SK-N-SH treated with all-trans-retinoic acid at 6 μM for 48 hours (cell line): Measurements from ENCODE around the gene C19orf53.

Experiments used
- BACH2 ChIP-seq: fragments of 250-450 bp; sonication (Bioruptor Pico); IDR thresholded peaks from 2 replicates; pipeline ENCODE4 v1.9.0; 2021; ENCODE audit warnings: mild to moderate bottlenecking, borderline replicate concordance
- ESRRG ChIP-seq: fragments of 250-450 bp; sonication (Bioruptor Pico); IDR thresholded peaks from 2 replicates; pipeline ENCODE4 v1.6.1; 2021; ENCODE audit warnings: mild to moderate bottlenecking
- GLIS3 ChIP-seq: fragments of 250-450 bp; sonication (Bioruptor Pico); IDR thresholded peaks from 2 replicates; pipeline ENCODE4 v1.5.0; 2020; ENCODE audit warnings: mild to moderate bottlenecking, moderate library complexity
- OSR1 ChIP-seq: fragments of 250-450 bp; sonication (Bioruptor Pico); IDR thresholded peaks from 2 replicates; pipeline ENCODE4 v1.8.0; 2022; ENCODE audit warnings: moderate library complexity, mild to moderate bottlenecking, inconsistent platforms
- PPARA ChIP-seq: fragments of 250-450 bp; sonication (Bioruptor Pico); IDR thresholded peaks from 2 replicates; pipeline ENCODE4 v1.5.0; 2020; ENCODE audit warnings: mild to moderate bottlenecking, borderline replicate concordance
- RARB ChIP-seq: fragments of 250-450 bp; sonication (Bioruptor Pico); IDR thresholded peaks from 2 replicates; pipeline ENCODE4 v1.8.0; 2021; ENCODE audit warnings: mild to moderate bottlenecking, moderate library complexity
- SNAI2 ChIP-seq: fragments of 250-450 bp; sonication (Bioruptor Pico); IDR thresholded peaks from 2 replicates; pipeline ENCODE4 v1.5.0; 2020; ENCODE audit warnings: mild to moderate bottlenecking, moderate library complexity
- TOX ChIP-seq: fragments of 250-450 bp; sonication (Bioruptor Pico); IDR thresholded peaks from 2 replicates; pipeline ENCODE4 v1.8.0; 2021; ENCODE audit warnings: mild to moderate bottlenecking, moderate library complexity, borderline replicate concordance
- ZFP3 ChIP-seq: fragments of 250-450 bp; sonication (Bioruptor Pico); IDR thresholded peaks from 2 replicates; pipeline ENCODE4 v1.5.0; 2020; ENCODE audit warnings: mild to moderate bottlenecking, moderate library complexity
- ZNF565 ChIP-seq: fragments of 450-650 bp; formaldehyde crosslinking; conservative IDR thresholded peaks from 2 replicates; pipeline ENCODE4 v1.5.0; 2020; ENCODE audit warnings: low read depth, mild to moderate bottlenecking, moderate library complexity
- TF ChIP-seq, protein P1 (sequence below): fragments of 250-450 bp; sonication (Bioruptor Pico); IDR thresholded peaks from 2 replicates; pipeline ENCODE4 v1.8.0; 2020; ENCODE audit warnings: mild to moderate bottlenecking, moderate library complexity, borderline replicate concordance
- TF ChIP-seq, protein P2 (sequence below): fragments of 250-450 bp; sonication (Bioruptor Pico); IDR thresholded peaks from 2 replicates; pipeline ENCODE4 v1.5.0; 2020; ENCODE audit warnings: mild to moderate bottlenecking, moderate library complexity
- TF ChIP-seq, protein P3 (sequence below): fragments of 250-450 bp; sonication (Bioruptor Pico); IDR thresholded peaks from 2 replicates; pipeline ENCODE4 v1.5.1; 2021; ENCODE audit warnings: mild to moderate bottlenecking, moderate library complexity

DNA sequence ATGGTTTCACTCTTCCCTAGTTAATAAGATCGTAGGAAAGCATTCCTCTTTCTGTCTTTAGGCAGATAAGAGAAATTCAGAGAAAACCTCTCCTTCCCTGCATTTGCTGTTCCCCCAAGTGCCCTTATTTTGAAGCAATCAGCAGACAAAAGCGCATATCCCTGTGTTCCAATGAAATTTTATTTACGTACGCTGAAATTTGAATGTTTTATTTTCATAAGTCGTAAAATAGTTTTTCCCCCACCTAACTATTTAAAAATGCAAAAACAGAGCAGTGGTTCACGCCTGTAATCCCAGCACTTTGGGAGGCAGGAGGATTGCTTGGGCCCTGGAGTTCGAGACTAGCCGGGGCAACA is 27.2 kb upstream of the C19orf53 start:
- TF ChIP-seq OSR1 (CRISPR knock-in tag) (no peak), SNAI2 (CRISPR knock-in tag) (no peak), RARB (CRISPR knock-in tag) (no peak), ZFP3 (CRISPR knock-in tag) (no peak), ESRRG (CRISPR knock-in tag) (no peak), BACH2 (CRISPR knock-in tag) (no peak), ZNF565 (CRISPR knock-in tag) (no peak), GLIS3 (CRISPR knock-in tag) (no peak), TOX (no peak), PPARA (CRISPR knock-in tag) (no peak)
- TF ChIP-seq, protein P1, sequence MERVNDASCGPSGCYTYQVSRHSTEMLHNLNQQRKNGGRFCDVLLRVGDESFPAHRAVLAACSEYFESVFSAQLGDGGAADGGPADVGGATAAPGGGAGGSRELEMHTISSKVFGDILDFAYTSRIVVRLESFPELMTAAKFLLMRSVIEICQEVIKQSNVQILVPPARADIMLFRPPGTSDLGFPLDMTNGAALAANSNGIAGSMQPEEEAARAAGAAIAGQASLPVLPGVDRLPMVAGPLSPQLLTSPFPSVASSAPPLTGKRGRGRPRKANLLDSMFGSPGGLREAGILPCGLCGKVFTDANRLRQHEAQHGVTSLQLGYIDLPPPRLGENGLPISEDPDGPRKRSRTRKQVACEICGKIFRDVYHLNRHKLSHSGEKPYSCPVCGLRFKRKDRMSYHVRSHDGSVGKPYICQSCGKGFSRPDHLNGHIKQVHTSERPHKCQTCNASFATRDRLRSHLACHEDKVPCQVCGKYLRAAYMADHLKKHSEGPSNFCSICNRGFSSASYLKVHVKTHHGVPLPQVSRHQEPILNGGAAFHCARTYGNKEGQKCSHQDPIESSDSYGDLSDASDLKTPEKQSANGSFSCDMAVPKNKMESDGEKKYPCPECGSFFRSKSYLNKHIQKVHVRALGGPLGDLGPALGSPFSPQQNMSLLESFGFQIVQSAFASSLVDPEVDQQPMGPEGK (CRISPR knock-in tag) = no peak
- TF ChIP-seq, protein P2, sequence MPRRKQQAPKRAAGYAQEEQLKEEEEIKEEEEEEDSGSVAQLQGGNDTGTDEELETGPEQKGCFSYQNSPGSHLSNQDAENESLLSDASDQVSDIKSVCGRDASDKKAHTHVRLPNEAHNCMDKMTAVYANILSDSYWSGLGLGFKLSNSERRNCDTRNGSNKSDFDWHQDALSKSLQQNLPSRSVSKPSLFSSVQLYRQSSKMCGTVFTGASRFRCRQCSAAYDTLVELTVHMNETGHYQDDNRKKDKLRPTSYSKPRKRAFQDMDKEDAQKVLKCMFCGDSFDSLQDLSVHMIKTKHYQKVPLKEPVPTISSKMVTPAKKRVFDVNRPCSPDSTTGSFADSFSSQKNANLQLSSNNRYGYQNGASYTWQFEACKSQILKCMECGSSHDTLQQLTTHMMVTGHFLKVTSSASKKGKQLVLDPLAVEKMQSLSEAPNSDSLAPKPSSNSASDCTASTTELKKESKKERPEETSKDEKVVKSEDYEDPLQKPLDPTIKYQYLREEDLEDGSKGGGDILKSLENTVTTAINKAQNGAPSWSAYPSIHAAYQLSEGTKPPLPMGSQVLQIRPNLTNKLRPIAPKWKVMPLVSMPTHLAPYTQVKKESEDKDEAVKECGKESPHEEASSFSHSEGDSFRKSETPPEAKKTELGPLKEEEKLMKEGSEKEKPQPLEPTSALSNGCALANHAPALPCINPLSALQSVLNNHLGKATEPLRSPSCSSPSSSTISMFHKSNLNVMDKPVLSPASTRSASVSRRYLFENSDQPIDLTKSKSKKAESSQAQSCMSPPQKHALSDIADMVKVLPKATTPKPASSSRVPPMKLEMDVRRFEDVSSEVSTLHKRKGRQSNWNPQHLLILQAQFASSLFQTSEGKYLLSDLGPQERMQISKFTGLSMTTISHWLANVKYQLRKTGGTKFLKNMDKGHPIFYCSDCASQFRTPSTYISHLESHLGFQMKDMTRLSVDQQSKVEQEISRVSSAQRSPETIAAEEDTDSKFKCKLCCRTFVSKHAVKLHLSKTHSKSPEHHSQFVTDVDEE (CRISPR knock-in tag) = no peak
- TF ChIP-seq, protein P3, sequence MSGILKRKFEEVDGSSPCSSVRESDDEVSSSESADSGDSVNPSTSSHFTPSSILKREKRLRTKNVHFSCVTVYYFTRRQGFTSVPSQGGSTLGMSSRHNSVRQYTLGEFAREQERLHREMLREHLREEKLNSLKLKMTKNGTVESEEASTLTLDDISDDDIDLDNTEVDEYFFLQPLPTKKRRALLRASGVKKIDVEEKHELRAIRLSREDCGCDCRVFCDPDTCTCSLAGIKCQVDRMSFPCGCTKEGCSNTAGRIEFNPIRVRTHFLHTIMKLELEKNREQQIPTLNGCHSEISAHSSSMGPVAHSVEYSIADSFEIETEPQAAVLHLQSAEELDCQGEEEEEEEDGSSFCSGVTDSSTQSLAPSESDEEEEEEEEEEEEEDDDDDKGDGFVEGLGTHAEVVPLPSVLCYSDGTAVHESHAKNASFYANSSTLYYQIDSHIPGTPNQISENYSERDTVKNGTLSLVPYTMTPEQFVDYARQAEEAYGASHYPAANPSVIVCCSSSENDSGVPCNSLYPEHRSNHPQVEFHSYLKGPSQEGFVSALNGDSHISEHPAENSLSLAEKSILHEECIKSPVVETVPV = no peak
